ENCODE results near the gene RIN3. TPM values are rescaled to one million over a fixed set of nuclear protein-coding genes. Genes with fewer than 3 reads are reported as not detected.

RIN3 gene
- total and polyA plus RNA-seq, 4 donors: 5.0 to 15.6 (median 9.0) TPM

GRCh38 chr14:92590941-92591340 lies 77.4 kb downstream of the RIN3 start (continued):
- TF ChIP-seq ZBTB33 (IDR thresholded peaks at IDR 0.05): no peak
- TF ChIP-seq SP1 (IDR thresholded peaks at IDR 0.05): no peak
- no peak for TF ChIP-seq YY1 (IDR thresholded peaks at IDR 0.05)
- no peak for TF ChIP-seq CTCF (IDR thresholded peaks at IDR 0.05; ENCODE audit: low read depth, low read length, missing input control)

- Histone ChIP-seq H3K9me3 (ENCODE audit: control insufficient read depth in 4 of 4, low read length in 3 of 4) (no peaks in the 10 kb centered on the region), H3K27ac (ENCODE audit: low read depth in 1 of 2, low read length in 2 of 2) (no peak overlapping the region), H3K9ac (ENCODE audit: low read depth in 1 of 2, low read length in 2 of 2) (no peak overlapping the region), H3K27me3 (ENCODE audit: control insufficient read depth in 4 of 4, insufficient read depth in 4 of 4, low read length in 3 of 4) (no peaks in the 10 kb centered on the region), H3K4me1 (ENCODE audit: control insufficient read depth in 4 of 4, insufficient read depth in 4 of 4, low read length in 3 of 4) (no peaks in the 10 kb centered on the region), H3K4me3 (ENCODE audit: low read depth in 1 of 3, low read length in 3 of 3) (no peak overlapping the region), H3K36me3 (ENCODE audit: control insufficient read depth in 4 of 4, insufficient read depth in 3 of 4, low read depth in 1 of 4, low read length in 3 of 4) (peaks cover 0 to 8% (median 0%) of the 10 kb centered on the region in 4 donors)
- TF ChIP-seq FOXA1 (IDR thresholded peaks at IDR 0.05) (no peak), ATF3 (IDR thresholded peaks at IDR 0.05) (no peak), CTCF (IDR thresholded peaks at IDR 0.05; ENCODE audit: low read depth, low read length, missing input control) (no peak), ZBTB33 (IDR thresholded peaks at IDR 0.05) (no peak), RXRA (IDR thresholded peaks at IDR 0.05) (no peak), EGR1 (IDR thresholded peaks at IDR 0.05; ENCODE audit: low read depth in 2 of 2) (no peak), TAF1 (conservative IDR thresholded peaks at IDR 0.05) (no peak), GABPA (IDR thresholded peaks at IDR 0.05 in 1 of 2, conservative IDR thresholded peaks at IDR 0.05 in 1 of 2) (no peak), RAD21 (IDR thresholded peaks at IDR 0.05) (no peak), SP1 (IDR thresholded peaks at IDR 0.05) (no peak), YY1 (IDR thresholded peaks at IDR 0.05) (no peak), HNF4G (IDR thresholded peaks at IDR 0.05) (no peak), REST (IDR thresholded peaks at IDR 0.05) (no peak), MAX (IDR thresholded peaks at IDR 0.05) (no peak), JUND (IDR thresholded peaks at IDR 0.05) (no peak), FOXA2 (IDR thresholded peaks at IDR 0.05) (no peak), NR2F2 (IDR thresholded peaks at IDR 0.05) (no peak), HNF4A (conservative IDR thresholded peaks at IDR 0.05) (no peak)
- DNase-seq (ENCODE audit: low spot score): no peak
Measured at GRCh38 chr14:92591346-92591745, 77.8 kb downstream of the RIN3 start.

Data from liver (tissue), 9 donors.